K562 (cell line): ENCODE data around the gene TAF11L6. TPM values are rescaled to one million over a fixed set of nuclear protein-coding genes. Genes with fewer than 3 reads are reported as not detected.
A peak's percentile ranks its signal among the peaks of the same experiment; 100 is the strongest.
"Not testable (repeated sequence)": the region's sequence is repeated elsewhere in the genome, so short reads cannot be mapped to it uniquely, and the experiment has no call there.

Source experiments
- ATAC-seq: fragments of 200-7000 bp; cut with Tn5 transposase; 3 replicates; pipeline ENCODE4 v1.9.1; 2020; ENCODE audit warnings: moderate library complexity
- Bru-seq: library from RNA; stranded (reverse); fragments of 400-500 nt; gene quantifications from one replicate; lab custom pipeline; 2021; lab: Mats Ljungman, UMichigan
- BruChase-seq, 2 experiments: library from RNA; stranded (reverse); fragments of 400-500 nt; gene quantifications; one replicate each; lab custom pipeline; 2021; lab: Mats Ljungman, UMichigan
- BruUV-seq: library from RNA; stranded (reverse); fragments of 400-500 nt; replicated peaks from 2 replicates; lab custom pipeline; 2021; lab: Mats Ljungman, UMichigan
- CTCF ChIA-PET: fragments of 300-600 bp; formaldehyde crosslinking; extraction: SDS; loops from one replicate; lab custom pipeline; 2021; ENCODE audit warnings: low intra/inter-chr PET ratio; lab: Yijun Ruan, JAX
- POLR2A ChIA-PET: fragments of 300-600, 350-650 bp; sonication (Branson Sonifier 250); formaldehyde crosslinking; extraction: SDS; loops from one replicate; lab custom pipeline; 2021; ENCODE audit warnings: antibody characterized with exemption, inconsistent platforms; lab: Yijun Ruan, JAX
- DNase-seq, 4 experiments: peaks; one replicate each; pipeline versions ENCODE4 v3.0.0 to v3.0.0-alpha.2; 2011 to 2018; ENCODE audit warnings: low spot score in 3 of 4, mixed read lengths in 3 of 4; ENCODE audit errors: extremely low read depth in 1 of 4
- FAIRE-seq: peaks from 2 replicates; lab custom pipeline; 2011; peaks lifted over from hg19 to GRCh38; lab: Jason Lieb, UNC
- H2AFZ ChIP-seq: 2 replicates; pipeline ENCODE4 v1.6.0; 2011; ENCODE audit warnings: low read depth, low read length, control low read depth, inconsistent platforms
- H3K27ac ChIP-seq: fragments of 200-600 bp; 3 replicates; pipeline ENCODE4 v1.8.0; 2011; ENCODE audit warnings: low read depth, mild to moderate bottlenecking, control low read depth, inconsistent platforms, low read length, moderate library complexity, mixed read lengths; ENCODE audit errors: extremely low read depth
- H3K27me3 ChIP-seq, 2 experiments: fragments of 300-600 bp in 1 of 2; 2 replicates in 1 of 2; 3 replicates in 1 of 2; pipeline versions ENCODE4 v1.6.0 to v1.8.0; 2011; ENCODE audit warnings: inconsistent platforms in 2 of 2, low read length in 2 of 2, mild to moderate bottlenecking in 1 of 2, mixed read lengths in 1 of 2, moderate library complexity in 1 of 2; ENCODE audit not compliant: control insufficient read depth in 2 of 2, insufficient read depth in 2 of 2
- H3K36me3 ChIP-seq: fragments of 300-600 bp; 3 replicates; pipeline ENCODE4 v1.8.0; 2011; ENCODE audit warnings: mild to moderate bottlenecking, low read length, inconsistent platforms; ENCODE audit not compliant: control insufficient read depth, insufficient read depth
- H3K4me1 ChIP-seq, 2 experiments: fragments of 200-600 bp in 1 of 2; replicated peaks in 1 of 2; 2 replicates in 1 of 2; 3 replicates in 1 of 2; pipeline versions ENCODE4 v1.5.1 to v1.8.0; 2011; ENCODE audit warnings: inconsistent platforms in 2 of 2, low read length in 2 of 2, mild to moderate bottlenecking in 1 of 2, mixed read lengths in 1 of 2, moderate library complexity in 1 of 2; ENCODE audit not compliant: control insufficient read depth in 2 of 2, insufficient read depth in 2 of 2
- H3K4me2 ChIP-seq: 2 replicates; pipeline ENCODE4 v1.6.1; 2011; ENCODE audit warnings: low read length, control low read depth, inconsistent platforms, mixed read lengths; ENCODE audit not compliant: insufficient read depth
- H3K4me3 ChIP-seq: fragments of 200-600 bp; sonication (generic), shearing (Covaris generic); 2 replicates; pipeline ENCODE4 v1.5.1; 2016; ENCODE audit warnings: control low read depth, inconsistent platforms
- H3K79me2 ChIP-seq: fragments of 200-600 bp; 3 replicates; pipeline ENCODE4 v1.8.0; 2011; ENCODE audit warnings: low read length, inconsistent platforms; ENCODE audit not compliant: control insufficient read depth, insufficient read depth
- H3K9ac ChIP-seq, 2 experiments: 2 replicates each; pipeline versions ENCODE4 v1.6.0 to v1.6.1; 2011; ENCODE audit warnings: low read depth in 2 of 2, low read length in 2 of 2, control low read depth in 1 of 2, inconsistent platforms in 1 of 2, mild to moderate bottlenecking in 1 of 2, mixed read lengths in 1 of 2; ENCODE audit not compliant: insufficient read depth in 1 of 2
- H3K9me1 ChIP-seq: one replicate; pipeline ENCODE4 v1.6.0; 2011; ENCODE audit warnings: inconsistent platforms, mild to moderate bottlenecking, low read length, moderate library complexity; ENCODE audit not compliant: control insufficient read depth, insufficient read depth
- H3K9me3 ChIP-seq: replicated peaks from 2 replicates; pipeline ENCODE4 v1.5.1; 2011; ENCODE audit warnings: low read depth, low read length, inconsistent platforms; ENCODE audit not compliant: control insufficient read depth, insufficient read depth
- H4K20me1 ChIP-seq: replicated peaks from 2 replicates; pipeline ENCODE4 v1.6.1; 2011; ENCODE audit warnings: low read length, inconsistent platforms, mixed read lengths; ENCODE audit not compliant: control insufficient read depth, insufficient read depth
- CLOCK ChIP-seq: fragments of 250-450 bp; sonication (Bioruptor Pico); IDR thresholded peaks from 2 replicates; pipeline ENCODE4 v1.4.0; 2020; ENCODE audit warnings: mild to moderate bottlenecking, moderate library complexity, borderline replicate concordance
- ELK3 ChIP-seq: fragments of 450-650 bp; formaldehyde crosslinking; IDR thresholded peaks from 2 replicates; pipeline ENCODE4 v1.4.0; 2020; ENCODE audit warnings: mild to moderate bottlenecking
- GATAD2A ChIP-seq: fragments of 450-650 bp; IDR thresholded peaks from 2 replicates; pipeline ENCODE4 v1.6.1; 2017
- HMBOX1 ChIP-seq: sonication (generic); IDR thresholded peaks from 2 replicates; pipeline ENCODE4 v1.6.1; 2016
- WGBS: fragments of 100-300 bp; shearing (Covaris generic); methylation state at CpG from one replicate; pipeline ENCODE4 v1.1.6; 2016; ENCODE audit warnings: low coverage, mixed read lengths; ENCODE audit not compliant: insufficient coverage; ENCODE audit errors: missing lambda C conversion rate; 5-methylcytosine and 5-hydroxymethylcytosine counted together
- in situ Hi-C: fragments of 300-500 bp; cut with MboI; formaldehyde crosslinking; loops from 4 replicates; pipeline ENCODE4 v1.15.0; 2018; ENCODE audit warnings: inconsistent platforms, mixed read lengths
- intact Hi-C: fragments of 100-400 bp; cut with micrococcal nuclease; formaldehyde crosslinking; loops from 2 replicates; pipeline ENCODE4 v1.14.2; 2022
- long read RNA-seq, 3 experiments: library from polyadenylated mRNA in 2 of 3; library from RNA in 1 of 3; unstranded in 2 of 3; stranded (forward) in 1 of 3; transcript quantifications; one replicate each; pipeline ENCODE4 v2.0.0, GENCODE V29; 2019 to 2022
- polyA minus RNA-seq, 3 experiments: library from RNA; depleted of rRNA, polyadenylated mRNA; stranded (reverse); fragments of >200 nt; gene quantifications; 2 replicates each; pipeline ENCODE4 v1.2.3, GENCODE V29; 2011
- polyA plus RNA-seq, 8 experiments: library from polyadenylated mRNA; depleted of rRNA in 4 of 8; stranded (reverse) in 5 of 8; unstranded in 3 of 8; fragments of >200 nt; fragmentation: Nextera tagmentation in 2 of 8; fragmentation: Illumina TruSeq in 1 of 8; extraction: Ambion mirVana in 2 of 8; extraction: Trizol in 1 of 8; gene quantifications; 2 replicates each; pipeline versions ENCODE4 v1.2.1 to v1.2.3, GENCODE V29; 2011 to 2014; ENCODE audit warnings: inconsistent platforms in 1 of 8, missing spikeins in 1 of 8
- total RNA-seq, 7 experiments: library from RNA; depleted of rRNA in 6 of 7; stranded (reverse); fragments of >200 nt in 6 of 7; fragmentation: Illumina TruSeq in 2 of 7; extraction: Trizol in 2 of 7; gene quantifications; 2 replicates each; pipeline versions ENCODE4 v1.2.1 to v1.2.3, GENCODE V29; 2011 to 2021; ENCODE audit warnings: low replicate concordance in 1 of 7

The TAF11L6 gene
- not detected in 2 replicates for total RNA-seq (2011; cell fraction: chromatin; rRNA removed; ENCODE audit: low replicate concordance)
- total RNA-seq (2011; cell fraction: nucleolus; rRNA removed) = not detected in 2 replicates
- total RNA-seq (2011; cell fraction: nucleoplasm; rRNA removed) = not detected in 2 replicates
- total RNA-seq (2014; rRNA removed) (not detected in 2 replicates), total RNA-seq (2014; rRNA removed; fragmentation: Illumina TruSeq; extraction: Trizol) (not detected in 2 replicates), total RNA-seq (2015; rRNA removed; fragmentation: Illumina TruSeq; extraction: Trizol) (not detected in 2 replicates), total RNA-seq (2021) (not detected in 2 replicates), polyA plus RNA-seq (2011; rRNA removed) (not detected in 2 replicates), polyA plus RNA-seq (2014; fragmentation: Illumina TruSeq; extraction: Trizol) (not detected in 2 replicates), polyA plus RNA-seq (2014; fragmentation: Nextera tagmentation; extraction: Ambion mirVana) (not detected), polyA plus RNA-seq (2014; rRNA removed) (not detected in 2 replicates), polyA minus RNA-seq (2011; rRNA and poly(A)+ RNA removed) (not detected in 2 replicates), Bru-seq, nascent RNA (not detected), BruChase-seq, experiment 1, labeled RNA remaining after a 2-hour chase (not detected), BruChase-seq, experiment 2, labeled RNA remaining after a 6-hour chase (not detected)
- not detected in 2 replicates for polyA plus RNA-seq (2011; cell fraction: cytosol; rRNA removed)
- not detected in 2 replicates for polyA plus RNA-seq (2011; cell fraction: nucleus; rRNA removed)
- not detected in 2 replicates for polyA plus RNA-seq (2012)
- polyA minus RNA-seq (2011; cell fraction: cytosol; rRNA and poly(A)+ RNA removed) = not detected in 2 replicates
- not detected in 2 replicates for polyA minus RNA-seq (2011; cell fraction: nucleus; rRNA and poly(A)+ RNA removed)
- long read RNA-seq, experiment 1 = 0 reads
- long read RNA-seq, experiment 2 = 0 reads
- long read RNA-seq, experiment 3 = 0 reads

DNA sequence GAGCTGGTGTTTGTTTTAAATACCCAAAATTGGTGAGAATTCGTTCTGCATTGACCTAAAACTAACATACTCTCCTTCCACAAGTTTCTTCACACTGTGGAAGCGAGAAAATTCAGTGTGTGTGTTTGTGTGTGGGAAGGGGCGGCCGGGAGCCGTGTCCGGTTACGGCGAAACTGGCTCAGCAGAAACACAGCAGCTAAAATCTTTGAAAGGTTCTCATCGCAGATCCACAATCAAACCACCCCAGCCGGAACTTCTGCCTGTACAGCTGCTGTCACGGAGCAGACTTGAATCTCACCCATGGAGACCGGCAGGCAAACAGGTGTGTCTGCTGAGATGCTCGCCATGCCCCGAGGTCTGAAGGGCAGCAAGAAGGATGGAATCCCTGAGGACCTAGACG, at the start of gene TAF11L6:
TSS of gene TAF11L6 (plus strand) at position 301 of the 400 bp plus-strand sequence.
- FAIRE-seq = not testable (repeated sequence)

DNA sequence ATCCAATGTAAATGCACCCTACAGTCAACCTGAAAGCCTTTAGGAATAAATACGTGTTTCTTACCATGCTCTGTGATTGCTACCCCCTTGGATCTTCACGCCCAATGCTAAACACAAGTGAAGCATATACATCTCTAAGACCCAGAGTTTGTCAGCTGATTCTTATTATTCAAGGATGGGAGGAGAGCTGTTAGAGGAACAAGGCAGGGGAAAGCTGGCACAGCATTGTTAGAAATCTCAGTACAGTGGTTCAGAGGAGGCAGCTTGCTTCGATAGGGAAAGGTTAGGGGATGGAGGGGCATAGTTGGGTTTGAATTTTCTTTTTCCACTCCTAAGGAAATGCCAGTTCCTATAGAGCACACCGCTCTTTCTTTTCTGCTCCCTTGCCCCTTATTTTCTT, 47.1 kb upstream of the TAF11L6 start:
- CTCF ChIA-PET = no interaction called here
- TF ChIP-seq CLOCK (CRISPR knock-in tag) (no peak), ELK3 (CRISPR knock-in tag) (no peak), GATAD2A (no peak), HMBOX1 (no peak)

More for the DNA sequence above, at the start of gene TAF11L6:
- CTCF ChIA-PET, H3K36me3 ChIP-seq, H3K9ac ChIP-seq, intact Hi-C loops, H3K9me3 ChIP-seq, H3K4me1 ChIP-seq, H3K79me2 ChIP-seq, BruUV-seq, H4K20me1 ChIP-seq, H3K27ac ChIP-seq, H3K4me3 ChIP-seq, H3K4me2 ChIP-seq, H2AFZ ChIP-seq, DNase-seq, ATAC-seq, POLR2A ChIA-PET, H3K27me3 ChIP-seq, H3K9me1 ChIP-seq: not testable (repeated sequence)
- WGBS = no CpG with 5 or more reads among the region's 15 CpGs
- in situ Hi-C loops = loop anchor here (5.0 kb wide), 1 partner anchor 79 kb away; no protein-coding TSS in a partner anchor

More for the DNA sequence above, 47.1 kb upstream of the TAF11L6 start:
- H3K9me1 ChIP-seq = no peaks in the 10 kb centered on the region
- H3K36me3 ChIP-seq = no peaks in the 10 kb centered on the region
- ATAC-seq = no peak
- H3K27me3 ChIP-seq = no peaks in the 10 kb centered on the region
- H3K9me3 ChIP-seq = no peaks in the 10 kb centered on the region
- no peak overlapping the region for H2AFZ ChIP-seq
- peak; percentile 57 for FAIRE-seq
- no peaks in the 10 kb centered on the region for H4K20me1 ChIP-seq
- H3K79me2 ChIP-seq = no peaks in the 10 kb centered on the region
- H3K4me1 ChIP-seq = no peaks in the 10 kb centered on the region
- POLR2A ChIA-PET = no interaction called here
- H3K4me3 ChIP-seq = no peak overlapping the region
- no peak overlapping the region for H3K9ac ChIP-seq
- no peak for DNase-seq
- 0% methylated on average over 4 of the region's 4 CpGs for WGBS
- no peak overlapping the region for H3K4me2 ChIP-seq
- in situ Hi-C loops (loop anchor here (10.0 to 25.0 kb wide), 2 partner anchors 113 to 831 kb away; partner anchors contain the start of genes TAF11L10, TAF11L8 and TAF11L9), intact Hi-C loops (no loop called here)
- no TSS peak for BruUV-seq
- no peak overlapping the region for H3K27ac ChIP-seq
